OCI-LY3 (cell line): ENCODE data around the gene MACROD1.

Source experiments
- H2AFZ ChIP-seq: fragments of 200-600, 300-600 bp; shearing (Covaris generic); 2 replicates; pipeline ENCODE4 v1.6.0; 2014; ENCODE audit warnings: antibody characterized with exemption, low read depth, low read length
- H3K27ac ChIP-seq: fragments of 200-600, 300-600 bp; sonication (generic); 2 replicates; pipeline ENCODE4 v1.5.1; 2014; ENCODE audit warnings: mild to moderate bottlenecking, low read length, moderate library complexity, mixed read lengths
- H3K27me3 ChIP-seq: fragments of 200-600, 300-600 bp; sonication (generic); 2 replicates; pipeline ENCODE4 v1.6.1; 2014; ENCODE audit warnings: low read depth, low read length, mixed read lengths
- H3K36me3 ChIP-seq: fragments of 200-600, 300-600 bp; sonication (generic); replicated peaks from 2 replicates; pipeline ENCODE3; 2014; ENCODE audit warnings: low read depth, low read length, mixed read lengths
- H3K4me1 ChIP-seq: fragments of 300-600, 200-600 bp; sonication (generic); 2 replicates; pipeline ENCODE4 v1.6.1; 2014; ENCODE audit warnings: low read length, mixed read lengths
- H3K4me2 ChIP-seq: fragments of 200-600, 300-600 bp; sonication (generic); 2 replicates; pipeline ENCODE4 v1.6.1; 2014; ENCODE audit warnings: low read length, mixed read lengths
- H3K4me3 ChIP-seq: fragments of 300-600, 200-600 bp; sonication (generic); 2 replicates; pipeline ENCODE4 v1.5.1; 2014; ENCODE audit warnings: antibody characterized with exemption, mild to moderate bottlenecking, low read length, moderate library complexity
- H3K79me2 ChIP-seq: fragments of 300-600, 200-600 bp; shearing (Covaris generic); 2 replicates; pipeline ENCODE4 v1.6.1; 2014; ENCODE audit warnings: mild to moderate bottlenecking, low read length, mixed read lengths
- H3K9ac ChIP-seq: fragments of 300-600, 200-600 bp; shearing (Covaris generic); 2 replicates; pipeline ENCODE4 v1.6.0; 2014; ENCODE audit warnings: mild to moderate bottlenecking, low read length, moderate library complexity
- H3K9me3 ChIP-seq: fragments of 200-600, 300-600 bp; shearing (Covaris generic); 2 replicates; pipeline ENCODE4 v1.6.1; 2014; ENCODE audit warnings: low read length, mixed read lengths; ENCODE audit not compliant: insufficient read depth
- H4K20me1 ChIP-seq: fragments of 200-600, 300-600 bp; sonication (generic); 2 replicates; pipeline ENCODE4 v1.6.1; 2016; ENCODE audit warnings: low read length, mixed read lengths; ENCODE audit not compliant: insufficient read depth
- CTCF ChIP-seq: fragments of 200-600, 300-600 bp; sonication (generic); IDR thresholded peaks from 2 replicates; pipeline ENCODE4 v1.5.1; 2014; ENCODE audit warnings: antibody characterized with exemption, low read length, low read depth
- EZH2phosphoT487 ChIP-seq: fragments of 200-600 bp; shearing (Covaris generic); IDR thresholded peaks from 2 replicates; pipeline ENCODE4 v1.6.1; 2018; ENCODE audit warnings: antibody characterized with exemption, mixed run types, low read depth

MACROD1 gene

GRCh38 chr11:64028398-64029115 is 137.4 kb downstream of the MACROD1 start:
- no peak overlapping the region for H3K27ac ChIP-seq
- no peaks in the 10 kb centered on the region for H4K20me1 ChIP-seq

GRCh38 chr11:64027651-64028397 is 138.1 kb downstream of the MACROD1 start:
- no peak overlapping the region for H2AFZ ChIP-seq
- H3K4me1 ChIP-seq, result no peaks in the 10 kb centered on the region
- no peak overlapping the region for H3K9ac ChIP-seq
- no peaks in the 10 kb centered on the region for H3K36me3 ChIP-seq
- TF ChIP-seq CTCF (no peak), EZH2phosphoT487 (no peak)
- H3K4me2 ChIP-seq, result peak overlapping the region; percentile 30
- H3K79me2 ChIP-seq, result no peaks in the 10 kb centered on the region
- no peaks in the 10 kb centered on the region for H3K9me3 ChIP-seq
- peaks cover 30% of the 10 kb centered on the region for H3K27me3 ChIP-seq
- no peak overlapping the region for H3K4me3 ChIP-seq
- H4K20me1 ChIP-seq, result no peaks in the 10 kb centered on the region
- no peak overlapping the region for H3K27ac ChIP-seq

More at GRCh38 chr11:64028398-64029115, 137.4 kb downstream of the MACROD1 start:
- TF ChIP-seq EZH2phosphoT487 (no peak), CTCF (no peak)
- Histone ChIP-seq H3K4me2 (peak overlapping the region; percentile 30), H3K79me2 (no peaks in the 10 kb centered on the region), H3K4me1 (no peaks in the 10 kb centered on the region), H2AFZ (no peak overlapping the region), H3K9me3 (no peaks in the 10 kb centered on the region), H3K9ac (no peak overlapping the region), H3K36me3 (no peaks in the 10 kb centered on the region), H3K27me3 (peaks cover 30% of the 10 kb centered on the region), H3K4me3 (no peak overlapping the region)

- H3K9ac ChIP-seq, result no peak overlapping the region
- no peaks in the 10 kb centered on the region for H3K36me3 ChIP-seq
- H3K27ac ChIP-seq, result no peak overlapping the region
- no peaks in the 10 kb centered on the region for H3K4me1 ChIP-seq
- H4K20me1 ChIP-seq, result 0 out of 2 replicates have a peak, but pooled peaks cover 3% of the 10 kb centered on the region
- H3K27me3 ChIP-seq, result peaks cover 30% of the 10 kb centered on the region
- no peak for TF ChIP-seq CTCF
- no peak for TF ChIP-seq EZH2phosphoT487
- H3K4me2 ChIP-seq, result no peak overlapping the region
- H3K4me3 ChIP-seq, result no peak overlapping the region
- H3K79me2 ChIP-seq, result no peaks in the 10 kb centered on the region
- H2AFZ ChIP-seq, result no peak overlapping the region
- no peaks in the 10 kb centered on the region for H3K9me3 ChIP-seq
Measured at GRCh38 chr11:64026575-64027205, 139.2 kb downstream of the MACROD1 start.

- H4K20me1 ChIP-seq, result 0 out of 2 replicates have a peak, but pooled peaks cover 3% of the 10 kb centered on the region
- H3K4me3 ChIP-seq, result no peak overlapping the region
- peaks cover 27% of the 10 kb centered on the region for H3K27me3 ChIP-seq
Measured at GRCh38 chr11:64025205-64025604, 140.7 kb downstream of the MACROD1 start.

More at GRCh38 chr11:64025205-64025604, 140.7 kb downstream of the MACROD1 start:
- H3K4me2 ChIP-seq, result no peak overlapping the region
- H2AFZ ChIP-seq, result no peak overlapping the region
- no peaks in the 10 kb centered on the region for H3K9me3 ChIP-seq
- TF ChIP-seq CTCF (no peak), EZH2phosphoT487 (no peak)
- H3K79me2 ChIP-seq, result no peaks in the 10 kb centered on the region
- no peaks in the 10 kb centered on the region for H3K36me3 ChIP-seq
- no peak overlapping the region for H3K9ac ChIP-seq
- H3K4me1 ChIP-seq, result no peaks in the 10 kb centered on the region
- no peak overlapping the region for H3K27ac ChIP-seq
